ENCODE data around the gene RIC8B.

RIC8B gene

GRCh38 chr12:106814714-106815113 is 40.2 kb downstream of the RIC8B start:
- no peak overlapping the region for H3K4me3 ChIP-seq (ENCODE audit: control insufficient read depth, low read depth, low read length)
- no peak for DNase-seq (ENCODE audit: low read depth)
- TF ChIP-seq CTCF (conservative IDR thresholded peaks at IDR 0.05; ENCODE audit: control insufficient read depth, insufficient read depth, low read depth, low read length) = no peak

- no peak overlapping the region for H3K4me3 ChIP-seq (ENCODE audit: control insufficient read depth, low read depth, low read length)
- no peak for TF ChIP-seq CTCF (conservative IDR thresholded peaks at IDR 0.05; ENCODE audit: control insufficient read depth, insufficient read depth, low read depth, low read length)
- no peak for DNase-seq (ENCODE audit: low read depth)
These were observed 41.3 kb downstream of the RIC8B start for GRCh38 chr12:106815741-106816140.

DNA sequence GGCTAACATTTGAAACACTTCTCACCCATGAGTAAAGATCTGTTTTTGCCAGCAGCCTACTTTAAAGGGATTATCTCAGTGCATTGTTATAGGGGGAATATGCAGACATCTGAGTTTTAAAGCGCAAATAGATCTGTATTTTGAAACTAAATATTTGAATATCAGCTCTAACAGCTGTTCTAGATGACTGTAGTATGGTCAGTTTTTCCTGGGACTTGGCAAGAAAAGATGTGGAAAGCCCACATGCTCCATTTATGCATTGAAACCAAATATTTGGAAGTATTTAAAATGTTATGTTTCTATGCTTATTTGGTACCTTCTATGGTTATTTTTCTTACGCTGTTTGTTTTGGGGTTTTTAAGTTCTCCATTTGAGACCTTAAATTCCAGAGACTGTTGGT is 41.7 kb downstream of the RIC8B start:
- no peak for DNase-seq (ENCODE audit: low read depth)
- no peak overlapping the region for H3K4me3 ChIP-seq (ENCODE audit: control insufficient read depth, low read depth, low read length)
- no peak for TF ChIP-seq CTCF (conservative IDR thresholded peaks at IDR 0.05; ENCODE audit: control insufficient read depth, insufficient read depth, low read depth, low read length)

- no peak overlapping the region for H3K4me3 ChIP-seq (ENCODE audit: control insufficient read depth, low read depth, low read length)
- TF ChIP-seq CTCF (conservative IDR thresholded peaks at IDR 0.05; ENCODE audit: control insufficient read depth, insufficient read depth, low read depth, low read length) = no peak
- DNase-seq (ENCODE audit: low read depth) = no peak
These were observed 45.5 kb downstream of the RIC8B start for GRCh38 chr12:106819991-106820390.

DNA sequence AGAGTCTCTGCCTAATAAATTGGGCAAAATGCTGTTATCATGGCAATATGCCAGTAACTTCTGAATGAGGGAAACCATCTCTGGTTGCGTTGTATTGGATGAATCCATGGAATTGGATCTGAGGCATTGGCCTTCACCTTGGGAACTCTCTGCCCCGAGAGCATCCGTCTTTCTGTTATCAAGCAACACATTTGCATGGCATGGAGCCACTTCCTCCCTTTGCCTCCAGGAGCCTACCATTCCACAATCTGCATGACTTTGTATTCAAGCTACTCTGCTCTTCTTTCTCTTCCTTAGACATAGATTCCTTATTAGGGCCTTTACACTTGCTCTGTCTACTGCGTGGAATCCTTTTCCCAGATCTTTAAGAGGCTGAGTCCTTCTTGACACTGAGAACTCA is 57.2 kb downstream of the RIC8B start:
- no peak for TF ChIP-seq CTCF (conservative IDR thresholded peaks at IDR 0.05; ENCODE audit: control insufficient read depth, insufficient read depth, low read depth, low read length)
- no peak overlapping the region for H3K4me3 ChIP-seq (ENCODE audit: control insufficient read depth, low read depth, low read length)
- DNase-seq (ENCODE audit: low read depth) = no peak

- DNase-seq (ENCODE audit: low read depth) = no peak
- TF ChIP-seq CTCF (conservative IDR thresholded peaks at IDR 0.05; ENCODE audit: control insufficient read depth, insufficient read depth, low read depth, low read length) = no peak
- no peak overlapping the region for H3K4me3 ChIP-seq (ENCODE audit: control insufficient read depth, low read depth, low read length)
These were observed 63.3 kb downstream of the RIC8B start for GRCh38 chr12:106837782-106838181.

DNA sequence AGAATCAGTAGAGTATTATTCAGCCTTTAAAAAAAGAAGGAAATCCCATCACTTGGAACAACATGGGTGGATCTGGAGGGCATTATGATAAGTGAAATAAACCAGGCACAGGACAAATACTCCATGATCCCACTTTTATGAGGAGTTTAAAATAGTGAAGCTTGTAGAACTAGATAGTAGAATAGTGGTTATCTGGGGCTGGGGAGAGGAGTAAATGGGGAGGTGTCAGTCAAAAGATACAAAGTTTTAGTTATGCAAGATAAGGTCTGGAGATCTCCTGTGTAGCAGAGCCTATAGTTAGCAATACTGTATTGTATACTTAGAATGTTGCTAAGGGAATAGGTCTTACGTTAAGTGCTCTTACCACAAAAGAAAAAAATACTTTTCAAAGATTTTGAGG is 64.9 kb downstream of the RIC8B start:
- no peak overlapping the region for H3K4me3 ChIP-seq (ENCODE audit: control insufficient read depth, low read depth, low read length)
- no peak for DNase-seq (ENCODE audit: low read depth)
- no peak for TF ChIP-seq CTCF (conservative IDR thresholded peaks at IDR 0.05; ENCODE audit: control insufficient read depth, insufficient read depth, low read depth, low read length)
